Caki2 (cell line): ENCODE results near the gene HSFX1. TPM values are rescaled to one million over a fixed set of nuclear protein-coding genes. Genes with fewer than 3 reads are reported as not detected.

Experiments
- DNase-seq: peaks from one replicate; pipeline ENCODE4 v3.0.0-alpha.2; 2015; ENCODE audit warnings: low read depth
- in situ Hi-C: cut with HindIII; loops from 2 replicates; pipeline ENCODE4 v1.10.0; 2016; ENCODE audit warnings: low sequenced_read_pairs, low pct_unique_long_range_greater_than_20kb, mixed read lengths
- total RNA-seq: library from RNA; depleted of rRNA; stranded (reverse); fragments of >200 nt; shearing (Covaris generic); gene quantifications from 2 replicates; pipeline ENCODE4 v1.2.3, GENCODE V29; 2014; ENCODE audit warnings: low replicate concordance; rRNA removed

The HSFX1 gene
- total RNA-seq, 1 experiment from 2014 or later, result 0.78 TPM

GRCh38 chrX:149799095-149799714 is 25.3 kb downstream of the HSFX1 start:
- DNase-seq, result no peak
- in situ Hi-C loops, result no loop called here

GRCh38 chrX:149799938-149800337 is 26.1 kb downstream of the HSFX1 start:
- peak; percentile 1 for DNase-seq
- in situ Hi-C loops, result no loop called here

GRCh38 chrX:149803458-149804062 is 29.7 kb downstream of the HSFX1 start:
- in situ Hi-C loops, result no loop called here
- DNase-seq, result no peak

- no peak for DNase-seq
- in situ Hi-C loops, result no loop called here
Measured at GRCh38 chrX:149804102-149804501, 30.2 kb downstream of the HSFX1 start.

- no peak for DNase-seq
- in situ Hi-C loops, result no loop called here
Measured at GRCh38 chrX:149807747-149808458, 34.0 kb downstream of the HSFX1 start.

- no peak for DNase-seq
- in situ Hi-C loops, result no loop called here
Measured at GRCh38 chrX:149818652-149819051, 44.8 kb downstream of the HSFX1 start.

- in situ Hi-C loops, result no loop called here
- DNase-seq, result no peak
Measured at GRCh38 chrX:149819371-149819770, 45.5 kb downstream of the HSFX1 start.

GRCh38 chrX:149825424-149825823 is 51.6 kb downstream of the HSFX1 start:
- DNase-seq, result no peak
- in situ Hi-C loops, result no loop called here

Other genes starting within 250 kb of the HSFX1 start
- gene EOLA1, start 233.1 kb upstream of the HSFX1 start, total RNA-seq, result 23.5 and 30.3 TPM in 2 replicates
- gene HSFX3, start 224.1 kb upstream of the HSFX1 start, total RNA-seq, result not detected in 2 replicates
- not detected in 2 replicates for gene MAGEA9B, start 186.6 kb upstream of the HSFX1 start, total RNA-seq
- gene HSFX2, start 178.8 kb upstream of the HSFX1 start, total RNA-seq, result not detected in 2 replicates
- 20.0 and 33.8 TPM in 2 replicates for gene TMEM185A, start 142.3 kb upstream of the HSFX1 start, total RNA-seq
- gene MAGEA11, start 62.0 kb upstream of the HSFX1 start, total RNA-seq, result not detected in 2 replicates
- gene MAGEA9, start 7.9 kb downstream of the HSFX1 start, total RNA-seq, result not detected in 2 replicates
- not detected in 2 replicates for gene MAGEA8, start 107.1 kb downstream of the HSFX1 start, total RNA-seq
- not detected in 2 replicates for gene HSFX4, start 155.5 kb downstream of the HSFX1 start, total RNA-seq
- gene EOLA2, start 164.4 kb downstream of the HSFX1 start, total RNA-seq, result 52.0 and 55.3 TPM in 2 replicates